Measurements from ENCODE around the gene FHOD1. TPM values are rescaled to one million over a fixed set of nuclear protein-coding genes. Genes with fewer than 3 reads are reported as not detected.

FHOD1 gene
- total RNA-seq, 1 donor from 2014 or later = 47.5 TPM

DNA sequence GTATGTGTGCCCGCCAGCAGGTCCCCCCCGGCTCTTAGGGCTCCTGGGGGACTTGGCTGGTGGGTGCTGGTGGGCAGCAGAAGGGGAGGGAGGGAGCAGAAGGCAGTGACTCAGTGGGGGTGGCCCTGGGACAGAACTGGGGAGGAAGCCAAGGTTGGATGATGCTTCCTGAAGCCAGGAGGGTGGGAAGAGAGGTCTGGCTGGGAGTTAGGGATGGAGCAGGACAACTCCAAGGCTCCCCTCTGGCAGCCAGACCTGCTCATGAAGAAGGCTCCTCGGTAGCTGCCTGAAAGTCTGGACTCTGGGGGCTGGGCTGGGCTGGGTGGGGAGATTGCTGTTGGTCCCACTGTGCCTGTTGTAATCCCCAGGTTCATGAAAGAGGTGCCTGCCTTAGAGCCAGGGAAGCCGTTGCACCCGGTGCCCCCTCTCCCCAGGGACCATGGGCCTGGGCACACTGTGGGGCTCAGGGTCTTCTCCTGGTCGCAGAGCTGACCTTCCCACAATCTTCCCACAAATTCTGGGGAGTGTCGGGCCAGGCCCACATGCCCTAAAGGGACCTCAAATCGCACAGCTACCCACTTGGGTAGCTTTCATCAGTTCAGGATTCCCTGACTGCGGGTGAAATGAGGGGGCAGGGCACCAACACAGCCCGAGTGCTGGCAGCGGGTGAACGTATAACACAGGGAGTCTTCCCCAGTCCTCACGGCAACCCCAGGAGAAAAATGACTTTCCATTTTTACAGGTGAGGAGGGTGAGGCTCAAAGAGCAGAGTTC, 30.9 kb upstream of the FHOD1 start:
- no peak for DNase-seq (ENCODE audit: extremely low read depth, low read depth, low spot score)

DNA sequence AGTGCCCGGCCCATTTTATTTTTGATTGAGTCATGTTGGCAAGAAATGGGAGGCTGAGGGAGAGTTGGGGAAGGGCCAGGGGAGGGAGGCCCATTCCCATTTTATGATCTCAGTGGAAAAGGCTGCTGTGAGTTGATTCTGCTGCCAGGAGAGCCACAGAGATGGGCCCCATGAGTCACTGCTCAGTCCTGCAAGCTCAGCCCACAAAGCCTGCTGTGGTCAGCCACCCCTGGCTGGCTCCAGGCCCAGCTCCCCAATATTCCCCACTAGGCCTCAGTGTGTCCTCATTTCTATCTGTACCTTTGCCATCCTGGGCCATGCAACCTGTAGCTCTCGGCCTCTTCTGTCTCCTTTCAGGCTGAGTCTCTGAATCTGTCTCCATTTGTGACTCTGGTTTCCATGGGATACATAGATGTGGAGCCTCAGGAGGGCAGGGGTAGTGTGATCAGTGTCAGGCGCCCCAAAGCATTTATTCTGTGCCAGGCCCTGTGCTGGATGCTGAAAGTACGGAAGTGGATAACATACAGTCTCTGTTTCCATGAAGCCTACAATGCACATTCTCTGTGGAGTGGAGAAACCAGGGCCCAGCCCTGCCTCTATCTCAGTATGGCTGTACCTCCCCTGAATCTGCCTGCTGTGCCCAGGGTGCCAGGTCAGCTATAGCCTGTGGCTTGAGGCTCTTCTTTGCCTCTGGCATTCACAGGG, 30.2 kb upstream of the FHOD1 start:
- peak; percentile 23 for DNase-seq (ENCODE audit: extremely low read depth, low read depth, low spot score)

- no peak for DNase-seq (ENCODE audit: extremely low read depth, low read depth, low spot score)
These were observed 28.0 kb upstream of the FHOD1 start for GRCh38 chr16:67275321-67275720.

- DNase-seq (ENCODE audit: extremely low read depth, low read depth, low spot score) = no peak
These were observed 24.2 kb upstream of the FHOD1 start for GRCh38 chr16:67271446-67271845.

GRCh38 chr16:67270931-67271338, 23.7 kb upstream of the FHOD1 start:
- DNase-seq (ENCODE audit: extremely low read depth, low read depth, low spot score) = no peak

DNA sequence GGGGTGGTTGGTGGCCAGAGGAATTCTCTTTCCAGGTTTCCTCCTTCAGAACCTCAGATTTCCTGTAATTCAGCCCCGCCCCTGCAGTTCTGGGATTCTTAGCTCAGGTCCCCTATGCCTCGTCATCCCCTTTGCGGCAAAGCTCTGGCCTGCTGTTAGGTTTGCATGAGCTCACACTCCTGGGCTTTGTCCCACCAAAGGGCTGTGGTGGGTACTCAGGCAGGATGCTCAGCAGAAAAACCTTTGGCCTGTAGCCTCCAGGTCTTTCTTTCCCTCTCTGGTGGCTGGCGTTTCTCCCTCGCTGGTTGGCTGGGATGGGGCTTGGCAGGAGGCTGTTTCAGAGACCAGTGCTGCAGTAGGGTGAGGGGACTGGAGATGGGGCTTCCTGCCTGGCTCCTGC, 22.5 kb upstream of the FHOD1 start:
- DNase-seq (ENCODE audit: extremely low read depth, low read depth, low spot score) = no peak

DNA sequence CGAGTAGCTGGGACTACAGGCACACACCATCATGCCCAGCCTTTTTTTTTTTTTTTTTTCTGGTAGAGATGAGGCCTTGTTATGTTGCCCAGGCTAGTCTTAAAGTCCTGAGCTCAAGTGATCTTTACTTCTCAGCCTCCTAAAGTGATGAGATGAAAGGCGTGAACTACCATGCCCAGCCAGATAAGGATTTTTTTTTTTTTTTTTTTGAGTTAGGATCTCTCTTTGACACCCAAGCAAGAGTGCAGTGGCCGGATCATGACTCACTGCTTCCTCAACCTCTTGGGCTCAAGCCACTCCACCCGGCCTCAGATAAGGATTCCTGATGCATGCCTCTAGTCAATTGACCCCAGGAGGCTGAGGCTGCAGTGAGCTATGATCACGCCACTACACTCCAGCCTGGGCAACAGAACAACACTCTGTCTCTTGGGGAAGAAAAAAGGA, 20.9 kb upstream of the FHOD1 start:
- DNase-seq (ENCODE audit: extremely low read depth, low read depth, low spot score) = peak; percentile 81

GRCh38 chr16:67265834-67266233, 18.6 kb upstream of the FHOD1 start:
- no peak for DNase-seq (ENCODE audit: extremely low read depth, low read depth, low spot score)

DNA sequence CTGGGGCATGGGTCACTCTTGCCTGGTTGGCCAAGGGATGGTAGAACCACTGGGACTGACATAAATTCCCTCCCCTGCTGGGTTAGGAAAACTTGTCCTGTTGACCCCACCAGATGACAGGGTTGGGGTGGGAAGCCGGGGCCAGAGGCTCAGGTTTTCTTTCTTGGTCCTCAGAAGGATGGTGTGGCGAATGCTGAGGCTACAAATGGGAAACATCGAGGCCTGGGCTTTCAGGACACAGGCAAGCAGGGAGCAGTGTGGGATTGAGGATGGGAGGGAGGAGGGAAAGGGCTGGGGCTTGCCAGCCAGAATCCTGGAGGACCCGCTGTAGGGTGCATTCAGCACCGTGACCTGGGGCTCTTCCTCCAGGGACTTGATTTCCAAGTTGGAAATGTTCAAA, 17.6 kb upstream of the FHOD1 start:
- DNase-seq (ENCODE audit: extremely low read depth, low read depth, low spot score) = no peak

DNA sequence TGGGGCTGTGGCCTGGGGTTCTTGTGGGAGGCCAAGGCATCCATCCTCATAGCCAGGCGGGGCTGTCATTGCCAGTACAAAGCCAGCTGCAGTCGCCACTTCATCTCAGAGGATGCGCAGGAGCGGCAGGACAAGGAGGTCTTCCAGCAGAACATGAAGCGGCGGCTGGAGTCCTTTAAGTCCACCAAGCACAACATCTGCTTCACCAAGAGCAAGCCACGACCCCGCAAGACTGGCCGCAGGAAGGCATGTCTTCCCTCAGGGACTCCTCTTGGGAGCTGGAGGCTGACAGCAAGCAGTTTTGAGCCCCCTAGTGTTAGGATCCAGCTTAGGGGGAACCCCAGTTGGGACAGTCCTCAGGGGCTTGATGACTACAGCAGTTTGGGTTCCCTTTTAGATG, 17.0 kb upstream of the FHOD1 start:
- no peak for DNase-seq (ENCODE audit: extremely low read depth, low read depth, low spot score)

DNA sequence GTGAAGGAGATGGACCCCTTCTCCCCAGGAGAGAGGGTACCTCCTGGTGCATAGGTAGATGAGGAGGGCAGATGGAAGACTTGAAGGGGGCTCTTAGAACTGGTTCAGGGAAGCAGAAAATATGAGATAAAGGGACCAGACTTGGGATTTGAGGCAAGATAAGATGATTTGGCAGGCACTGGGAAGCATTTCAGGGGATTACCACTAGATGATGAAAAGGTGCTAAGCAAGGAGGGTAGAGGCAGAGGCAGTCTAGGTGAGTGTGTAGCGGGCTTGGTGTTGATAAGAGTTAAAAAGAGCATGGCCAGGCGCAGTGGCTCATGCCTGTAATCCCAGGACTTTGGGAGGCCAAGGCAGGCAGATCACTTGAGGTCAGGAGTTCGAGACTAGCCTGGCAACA, 15.9 kb upstream of the FHOD1 start:
- no peak for DNase-seq (ENCODE audit: extremely low read depth, low read depth, low spot score)

DNA sequence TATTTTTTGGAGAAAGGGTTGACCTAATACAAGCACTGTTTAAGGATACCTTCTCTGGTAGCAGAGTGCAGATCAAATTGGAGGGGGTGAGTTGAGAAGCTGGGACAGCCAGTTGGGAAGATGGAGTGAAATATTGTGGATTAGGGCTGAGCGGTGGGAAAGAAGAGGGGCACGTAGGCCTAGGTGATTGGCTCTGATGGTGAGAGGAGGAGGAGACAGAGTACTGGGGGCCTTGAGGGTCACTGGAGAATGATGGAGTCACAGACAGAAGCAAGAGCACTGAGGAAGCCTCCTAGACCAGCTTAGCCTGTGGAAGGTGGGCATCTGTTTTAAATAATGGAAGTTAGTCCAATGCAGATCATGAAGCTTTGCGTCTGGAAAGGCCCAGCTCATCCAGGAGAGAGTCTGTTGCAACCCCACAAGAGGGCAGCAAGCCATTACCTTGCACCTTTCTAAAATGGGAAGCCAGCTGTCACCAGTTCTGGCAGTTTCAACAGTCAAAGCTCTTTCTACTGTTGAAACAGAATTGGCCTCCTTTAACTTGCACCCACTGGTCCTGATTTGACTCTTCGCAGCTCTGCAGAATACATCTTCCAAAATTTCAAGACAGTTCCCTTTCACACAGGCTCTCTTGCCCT, 13.3 kb upstream of the FHOD1 start:
- no peak for DNase-seq (ENCODE audit: extremely low read depth, low read depth, low spot score)

DNA sequence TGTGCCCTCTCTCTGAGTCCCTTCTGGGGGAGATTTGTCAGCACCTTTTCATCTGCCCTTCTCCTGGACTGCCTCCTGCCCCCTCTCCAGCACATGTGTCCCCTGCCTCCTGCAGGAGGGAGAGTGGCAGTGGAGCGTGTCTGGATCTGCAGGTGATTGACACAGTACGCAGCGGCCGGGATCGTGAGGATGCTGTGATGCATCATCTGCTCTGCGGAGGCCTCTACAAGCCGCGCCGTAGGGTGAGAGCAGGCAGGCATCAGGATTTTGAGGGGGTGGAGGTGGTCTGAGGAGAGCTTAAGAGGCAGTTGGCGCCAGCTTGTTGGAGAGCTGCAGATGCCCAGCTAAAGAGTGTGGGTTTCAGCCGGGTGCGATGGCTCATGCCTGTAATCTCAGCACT, 12.4 kb upstream of the FHOD1 start:
- DNase-seq (ENCODE audit: extremely low read depth, low read depth, low spot score) = no peak

GRCh38 chr16:67258161-67258835, 11.0 kb upstream of the FHOD1 start:
- DNase-seq (ENCODE audit: extremely low read depth, low read depth, low spot score) = no peak

DNA sequence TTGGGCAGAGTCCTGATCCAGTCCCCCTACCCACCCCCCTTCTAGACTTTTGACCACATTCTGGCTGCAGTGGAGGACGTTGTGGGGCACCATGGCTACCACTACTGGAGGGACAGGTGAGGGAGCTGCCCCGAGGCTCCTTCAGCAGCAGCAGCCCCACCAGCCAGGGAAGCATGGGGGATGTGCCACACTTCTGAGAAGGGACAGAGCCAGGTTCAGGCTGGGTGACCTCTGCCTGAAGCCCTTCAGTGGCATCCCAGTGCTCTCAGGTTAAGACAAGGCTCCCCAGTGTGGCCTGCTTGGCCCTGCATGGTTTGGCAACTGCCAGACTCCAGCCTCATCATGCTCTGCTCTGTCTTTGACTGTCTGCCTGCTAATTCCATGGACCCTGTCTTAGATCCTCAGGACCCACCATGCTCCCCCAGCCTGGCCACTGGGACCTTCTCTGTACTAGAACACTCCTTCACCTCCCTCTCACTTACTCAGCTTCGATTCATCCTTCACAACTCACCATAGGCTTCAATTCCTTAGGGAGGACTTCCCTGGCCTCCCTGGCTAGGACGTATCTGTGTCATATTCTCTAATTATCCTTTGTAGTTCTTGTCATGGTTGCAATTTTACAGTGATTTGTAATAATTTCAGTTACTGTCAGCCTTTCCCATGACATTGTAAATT, 10.3 kb upstream of the FHOD1 start:
- no peak for DNase-seq (ENCODE audit: extremely low read depth, low read depth, low spot score)

DNA sequence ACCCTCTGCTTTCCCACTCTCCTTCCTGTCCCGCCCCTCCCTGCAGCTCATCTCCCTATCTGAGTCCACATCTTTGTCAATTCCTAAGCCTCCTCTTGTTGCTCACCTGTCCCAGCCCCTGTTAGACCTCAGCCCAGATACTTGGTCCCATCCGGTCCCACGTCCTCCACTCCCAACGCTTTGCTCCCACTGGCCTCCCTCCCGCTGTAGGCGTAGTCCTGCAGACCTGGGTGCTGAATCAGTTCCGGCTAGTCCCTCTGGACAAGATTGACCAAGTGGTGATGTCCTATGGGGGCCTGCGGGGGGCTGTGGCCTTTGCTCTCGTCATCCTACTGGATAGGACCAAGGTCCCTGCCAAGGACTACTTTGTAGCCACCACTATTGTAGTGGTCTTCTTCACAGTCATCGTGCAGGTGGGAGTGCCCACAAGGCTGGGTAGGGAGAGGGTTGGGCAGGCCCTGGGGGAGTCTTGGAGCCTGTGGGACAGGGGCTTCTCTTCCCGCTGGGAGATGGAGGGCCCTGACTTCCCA, 9.5 kb upstream of the FHOD1 start:
- no peak for DNase-seq (ENCODE audit: extremely low read depth, low read depth, low spot score)

GRCh38 chr16:67255553-67256221, 8.4 kb upstream of the FHOD1 start:
- DNase-seq (ENCODE audit: extremely low read depth, low read depth, low spot score) = no peak

DNA sequence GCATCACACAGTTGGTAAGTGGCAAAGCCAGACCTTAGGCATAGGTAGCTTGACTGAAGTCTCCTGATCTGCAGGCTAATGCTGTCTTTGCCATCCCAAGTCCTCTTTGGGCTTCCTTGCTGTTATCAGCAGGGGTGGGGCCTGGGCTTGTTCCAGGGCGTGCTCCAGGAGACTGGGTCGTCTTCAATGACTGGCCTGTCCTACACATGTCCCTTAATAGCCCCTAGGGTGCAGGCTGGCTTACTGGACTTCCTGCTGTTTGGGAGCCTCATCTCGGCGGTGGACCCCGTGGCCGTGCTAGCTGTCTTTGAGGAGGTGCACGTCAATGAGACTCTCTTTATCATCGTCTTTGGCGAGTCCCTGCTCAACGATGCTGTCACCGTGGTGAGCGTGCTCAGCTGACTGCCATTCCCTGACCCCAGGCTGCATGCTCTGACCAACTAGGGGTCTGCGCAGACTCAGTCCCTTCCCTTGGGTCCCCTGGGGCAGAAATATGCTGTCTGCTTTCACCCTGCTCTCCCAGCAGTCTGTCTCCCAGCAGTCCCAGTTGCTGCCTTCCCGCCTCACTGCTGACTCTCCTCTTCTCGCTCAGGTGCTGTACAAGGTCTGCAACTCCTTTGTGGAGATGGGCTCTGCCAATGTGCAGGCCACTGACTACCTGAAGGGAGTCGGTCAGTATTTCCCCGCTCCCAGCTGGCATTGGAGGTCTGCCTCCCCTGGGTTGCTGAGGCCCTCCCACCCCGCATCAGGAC, 7.7 kb upstream of the FHOD1 start:
- no peak for DNase-seq (ENCODE audit: extremely low read depth, low read depth, low spot score)
